BJ (cell line): ENCODE results near the gene RASSF5. TPM values are rescaled to one million over a fixed set of nuclear protein-coding genes. Genes with fewer than 3 reads are reported as not detected.
A peak's percentile ranks its signal among the peaks of the same experiment; 100 is the strongest.

ENCODE experiments used
- CTCF ChIA-PET: fragments of 350-600 bp; formaldehyde crosslinking; extraction: SDS; loops from one replicate; lab custom pipeline; 2021; ENCODE audit warnings: antibody characterized with exemption, inconsistent platforms; lab: Yijun Ruan, JAX
- POLR2A ChIA-PET: fragments of 300-600 bp; sonication (Branson Sonifier 250); formaldehyde crosslinking; extraction: SDS; loops from one replicate; lab custom pipeline; 2021; ENCODE audit warnings: antibody characterized with exemption; lab: Charles Lee
- DNase-seq: peaks from one replicate; pipeline ENCODE4 v3.0.0-alpha.2; 2011; ENCODE audit warnings: low read depth
- H3K27me3 ChIP-seq: 2 replicates; pipeline ENCODE4 v1.6.0; 2011; ENCODE audit warnings: low read length; ENCODE audit not compliant: control insufficient read depth, insufficient read depth
- H3K36me3 ChIP-seq: 2 replicates; pipeline ENCODE4 v1.5.1; 2011; ENCODE audit warnings: low read length; ENCODE audit not compliant: control insufficient read depth, insufficient read depth
- H3K4me3 ChIP-seq: 2 replicates; pipeline ENCODE4 v1.5.1; 2011; ENCODE audit warnings: low read depth, mild to moderate bottlenecking, control low read depth, low read length
- CTCF ChIP-seq: IDR thresholded peaks from 2 replicates; pipeline ENCODE4 v1.5.1; 2011; ENCODE audit warnings: low read depth, mild to moderate bottlenecking, control low read depth, inconsistent platforms, low read length, moderate library complexity; ENCODE audit not compliant: insufficient read depth
- polyA plus RNA-seq: library from polyadenylated mRNA; depleted of rRNA; stranded (reverse); fragments of >200 nt; gene quantifications from 2 replicates; pipeline ENCODE4 v1.2.3, GENCODE V29; 2011

Gene RASSF5
- polyA plus RNA-seq, 1 experiment, result 2.1 TPM

- H3K4me3 ChIP-seq, result no peak overlapping the region
- CTCF ChIA-PET, result interaction anchor here (0.6 to 2.5 kb wide), 5 partner anchors 15 to 108 kb away, joined by 3 to 22 read pairs (median 3); no protein-coding TSS in a partner anchor
- TF ChIP-seq CTCF, result no peak
- no peaks in the 10 kb centered on the region for H3K27me3 ChIP-seq
- POLR2A ChIA-PET, result no interaction called here
- no peak for DNase-seq
- peaks cover 1% of the 10 kb centered on the region; the same call in 1 of the 2 replicates for H3K36me3 ChIP-seq
These were observed 74.2 kb downstream of the RASSF5 start for GRCh38 chr1:206581571-206581981.

- no peak overlapping the region for H3K4me3 ChIP-seq
- POLR2A ChIA-PET, result no interaction called here
- peaks cover 1% of the 10 kb centered on the region; the same call in 1 of the 2 replicates for H3K36me3 ChIP-seq
- H3K27me3 ChIP-seq, result no peaks in the 10 kb centered on the region
- no peak for DNase-seq
- no peak for TF ChIP-seq CTCF
- CTCF ChIA-PET, result interaction anchor here (0.8 to 7.5 kb wide), 17 partner anchors 9 to 237 kb away, joined by 4 to 150 read pairs (median 9); partner anchors contain the start of gene IKBKE
These were observed 75.2 kb downstream of the RASSF5 start for GRCh38 chr1:206582537-206582936.

- POLR2A ChIA-PET, result no interaction called here
- H3K27me3 ChIP-seq, result no peaks in the 10 kb centered on the region
- H3K36me3 ChIP-seq, result peaks cover 1% of the 10 kb centered on the region; the same call in 1 of the 2 replicates
- TF ChIP-seq CTCF, result no peak
- CTCF ChIA-PET, result interaction anchor here (0.6 to 7.5 kb wide), 36 partner anchors 7 to 373 kb away, joined by 3 to 150 read pairs (median 6); partner anchors contain the start of genes EIF2D, IKBKE and RASSF5
- H3K4me3 ChIP-seq, result no peak overlapping the region
- no peak for DNase-seq
These were observed 75.8 kb downstream of the RASSF5 start for GRCh38 chr1:206582971-206583706.

GRCh38 chr1:206583707-206584648 is 76.6 kb downstream of the RASSF5 start:
- Histone ChIP-seq H3K27me3 (no peaks in the 10 kb centered on the region), H3K4me3 (no peak overlapping the region), H3K36me3 (peaks cover 1% of the 10 kb centered on the region; the same call in 1 of the 2 replicates)
- CTCF ChIA-PET, result interaction anchor here (0.6 to 7.5 kb wide), 40 partner anchors 8 to 586 kb away, joined by 3 to 150 read pairs (median 5); partner anchors contain the start of genes EIF2D, IKBKE and RASSF5
- POLR2A ChIA-PET, result no interaction called here
- no peak for DNase-seq
- peak; percentile 90 for TF ChIP-seq CTCF

GRCh38 chr1:206584683-206585082 is 77.4 kb downstream of the RASSF5 start:
- CTCF ChIA-PET, result interaction anchor here (0.9 to 7.5 kb wide), 22 partner anchors 10 to 115 kb away, joined by 3 to 150 read pairs (median 8); partner anchors contain the start of genes EIF2D, IKBKE and RASSF5
- Histone ChIP-seq H3K36me3 (peaks cover 1% of the 10 kb centered on the region; the same call in 1 of the 2 replicates), H3K4me3 (no peak overlapping the region), H3K27me3 (no peaks in the 10 kb centered on the region)
- no peak for DNase-seq
- TF ChIP-seq CTCF, result no peak
- POLR2A ChIA-PET, result no interaction called here
